ENCODE results near the gene OOSP3.

OOSP3 gene

GRCh38 chr11:59862252-59862651, 16.3 kb upstream of the OOSP3 start:
- H3K4me3 ChIP-seq (ENCODE audit: low read depth in 1 of 2, low read length in 2 of 2), result no peak overlapping the region
- H3K36me3 ChIP-seq (ENCODE audit: insufficient read depth, low read length), result no peaks in the 10 kb centered on the region
- H3K9ac ChIP-seq (ENCODE audit: low read depth, low read length), result no peak overlapping the region
- no peak overlapping the region for H3K4me2 ChIP-seq (ENCODE audit: insufficient read depth, low read length)
- DNase-seq (no peak), ATAC-seq (ENCODE audit: insufficient read depth, low read depth) (no peak)
- H2AFZ ChIP-seq (ENCODE audit: low read depth, low read length), result no peak overlapping the region
- TF ChIP-seq EZH2 (IDR thresholded peaks at IDR 0.05; ENCODE audit: borderline replicate concordance, low read depth, low read length, severe bottlenecking) (no peak), CTCF (IDR thresholded peaks at IDR 0.05; ENCODE audit: borderline replicate concordance, extremely low read depth, low read length, poor library complexity, severe bottlenecking) (no peak)
- no peaks in the 10 kb centered on the region for H3K79me2 ChIP-seq (ENCODE audit: insufficient read depth, low read length)
- peaks cover 24% of the 10 kb centered on the region for H3K4me1 ChIP-seq (ENCODE audit: insufficient read depth, low read length)
- no peaks in the 10 kb centered on the region for H3K27me3 ChIP-seq (ENCODE audit: insufficient read depth, low read length, poor library complexity)
- H3K27ac ChIP-seq (ENCODE audit: low read length), result no peak overlapping the region
- no peaks in the 10 kb centered on the region for H3K9me3 ChIP-seq (ENCODE audit: insufficient read depth, low read length, severe bottlenecking)
- no peaks in the 10 kb centered on the region for H4K20me1 ChIP-seq (ENCODE audit: insufficient read depth, low read length)

DNA sequence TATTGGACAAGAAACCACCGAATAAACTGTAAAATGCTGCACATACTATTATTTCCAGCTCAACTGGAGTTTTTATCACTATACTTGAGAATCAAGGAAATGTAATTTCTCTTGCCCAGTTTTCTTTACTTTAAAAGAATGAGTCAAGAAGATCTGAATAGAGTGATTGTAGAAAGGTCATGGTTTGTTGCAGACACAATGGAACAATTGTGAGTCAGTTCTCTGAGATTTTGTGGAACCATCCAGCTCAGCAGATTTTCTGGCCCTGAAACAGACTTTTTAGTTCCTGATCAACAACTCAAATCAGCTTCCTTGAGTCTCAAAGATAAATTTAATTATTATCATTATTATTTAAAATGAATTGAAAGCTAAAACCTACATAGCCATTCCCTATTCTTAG, 13.6 kb upstream of the OOSP3 start:
- DNase-seq, result no peak
- Histone ChIP-seq H3K4me3 (ENCODE audit: low read depth in 1 of 2, low read length in 2 of 2) (no peak overlapping the region), H3K4me1 (ENCODE audit: insufficient read depth, low read length) (no peaks in the 10 kb centered on the region), H3K4me2 (ENCODE audit: insufficient read depth, low read length) (no peak overlapping the region), H2AFZ (ENCODE audit: low read depth, low read length) (no peak overlapping the region), H3K9ac (ENCODE audit: low read depth, low read length) (no peak overlapping the region), H3K79me2 (ENCODE audit: insufficient read depth, low read length) (no peaks in the 10 kb centered on the region), H3K9me3 (ENCODE audit: insufficient read depth, low read length, severe bottlenecking) (no peaks in the 10 kb centered on the region), H4K20me1 (ENCODE audit: insufficient read depth, low read length) (no peaks in the 10 kb centered on the region), H3K27ac (ENCODE audit: low read length) (no peak overlapping the region), H3K27me3 (ENCODE audit: insufficient read depth, low read length, poor library complexity) (no peaks in the 10 kb centered on the region), H3K36me3 (ENCODE audit: insufficient read depth, low read length) (no peaks in the 10 kb centered on the region)
- no peak for TF ChIP-seq EZH2 (IDR thresholded peaks at IDR 0.05; ENCODE audit: borderline replicate concordance, low read depth, low read length, severe bottlenecking)
- TF ChIP-seq CTCF (IDR thresholded peaks at IDR 0.05; ENCODE audit: borderline replicate concordance, extremely low read depth, low read length, poor library complexity, severe bottlenecking), result no peak
- ATAC-seq (ENCODE audit: insufficient read depth, low read depth), result no peak

DNA sequence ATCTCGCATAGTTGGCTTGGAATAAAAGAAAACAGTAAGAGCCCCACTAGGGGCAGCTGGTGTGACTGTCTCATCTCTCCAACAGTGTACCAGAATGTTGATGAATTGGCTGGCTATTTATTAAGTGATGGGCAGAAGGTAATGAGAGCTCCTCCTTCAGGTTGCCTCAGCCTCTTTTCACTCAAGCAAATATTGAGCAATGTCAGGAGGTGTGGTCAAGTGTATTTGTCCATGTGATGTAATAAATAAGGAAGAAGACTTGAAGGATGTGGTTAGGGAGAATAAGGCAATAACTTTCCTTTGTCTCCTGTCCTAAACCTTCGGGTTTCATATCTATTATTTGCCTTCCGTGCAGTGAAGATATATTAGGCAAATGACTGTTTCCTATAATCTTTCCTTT, 12.2 kb upstream of the OOSP3 start, which contains the start of gene TCN1:
TSS of gene TCN1 (minus strand) at position 91 of the 400 bp plus-strand sequence. CDS start at position 74, 17 bp downstream.
- no peaks in the 10 kb centered on the region for H4K20me1 ChIP-seq (ENCODE audit: insufficient read depth, low read length)
- H3K36me3 ChIP-seq (ENCODE audit: insufficient read depth, low read length), result no peaks in the 10 kb centered on the region
- H3K27ac ChIP-seq (ENCODE audit: low read length), result no peak within 1 kb of the TSS
- no peak for DNase-seq
- H2AFZ ChIP-seq (ENCODE audit: low read depth, low read length), result no peak within 1 kb of the TSS
- no peak for TF ChIP-seq EZH2 (IDR thresholded peaks at IDR 0.05; ENCODE audit: borderline replicate concordance, low read depth, low read length, severe bottlenecking)
- TF ChIP-seq CTCF (IDR thresholded peaks at IDR 0.05; ENCODE audit: borderline replicate concordance, extremely low read depth, low read length, poor library complexity, severe bottlenecking), result no peak
- H3K4me2 ChIP-seq (ENCODE audit: insufficient read depth, low read length), result no peak within 1 kb of the TSS
- no peak within 1 kb of the TSS for H3K9ac ChIP-seq (ENCODE audit: low read depth, low read length)
- no peaks in the 10 kb centered on the region for H3K79me2 ChIP-seq (ENCODE audit: insufficient read depth, low read length)
- no peak for ATAC-seq (ENCODE audit: insufficient read depth, low read depth)
- H3K4me1 ChIP-seq (ENCODE audit: insufficient read depth, low read length), result no peaks in the 10 kb centered on the region
- H3K27me3 ChIP-seq (ENCODE audit: insufficient read depth, low read length, poor library complexity), result no peaks in the 10 kb centered on the region
- peaks cover 3% of the 10 kb centered on the region for H3K9me3 ChIP-seq (ENCODE audit: insufficient read depth, low read length, severe bottlenecking)
- no peak within 1 kb of the TSS for H3K4me3 ChIP-seq (ENCODE audit: low read depth in 1 of 2, low read length in 2 of 2)

- no peaks in the 10 kb centered on the region for H3K4me1 ChIP-seq (ENCODE audit: insufficient read depth, low read length)
- H2AFZ ChIP-seq (ENCODE audit: low read depth, low read length), result no peak overlapping the region
- no peak for TF ChIP-seq CTCF (IDR thresholded peaks at IDR 0.05; ENCODE audit: borderline replicate concordance, extremely low read depth, low read length, poor library complexity, severe bottlenecking)
- TF ChIP-seq EZH2 (IDR thresholded peaks at IDR 0.05; ENCODE audit: borderline replicate concordance, low read depth, low read length, severe bottlenecking), result no peak
- peaks cover 3% of the 10 kb centered on the region for H3K9me3 ChIP-seq (ENCODE audit: insufficient read depth, low read length, severe bottlenecking)
- ATAC-seq (ENCODE audit: insufficient read depth, low read depth) (no peak), DNase-seq (no peak)
- no peak overlapping the region for H3K9ac ChIP-seq (ENCODE audit: low read depth, low read length)
- no peak overlapping the region for H3K27ac ChIP-seq (ENCODE audit: low read length)
- H3K36me3 ChIP-seq (ENCODE audit: insufficient read depth, low read length), result no peaks in the 10 kb centered on the region
- no peaks in the 10 kb centered on the region for H4K20me1 ChIP-seq (ENCODE audit: insufficient read depth, low read length)
- H3K27me3 ChIP-seq (ENCODE audit: insufficient read depth, low read length, poor library complexity), result no peaks in the 10 kb centered on the region
- no peak overlapping the region for H3K4me2 ChIP-seq (ENCODE audit: insufficient read depth, low read length)
- no peaks in the 10 kb centered on the region for H3K79me2 ChIP-seq (ENCODE audit: insufficient read depth, low read length)
- H3K4me3 ChIP-seq (ENCODE audit: low read depth in 1 of 2, low read length in 2 of 2), result no peak overlapping the region
These were observed 11.7 kb upstream of the OOSP3 start for GRCh38 chr11:59866836-59867235.

All from DND-41 (cell line).